ENCODE measurements around the gene CASKIN2. TPM values are rescaled to one million over a fixed set of nuclear protein-coding genes. Genes with fewer than 3 reads are reported as not detected.
A peak's percentile ranks its signal among the peaks of the same experiment; 100 is the strongest.
"Not testable (repeated sequence)": the region's sequence is repeated elsewhere in the genome, so short reads cannot be mapped to it uniquely, and the experiment has no call there.

Gene CASKIN2
- total RNA-seq, 1 donor from 2014 or later = 1.4 TPM

DNA sequence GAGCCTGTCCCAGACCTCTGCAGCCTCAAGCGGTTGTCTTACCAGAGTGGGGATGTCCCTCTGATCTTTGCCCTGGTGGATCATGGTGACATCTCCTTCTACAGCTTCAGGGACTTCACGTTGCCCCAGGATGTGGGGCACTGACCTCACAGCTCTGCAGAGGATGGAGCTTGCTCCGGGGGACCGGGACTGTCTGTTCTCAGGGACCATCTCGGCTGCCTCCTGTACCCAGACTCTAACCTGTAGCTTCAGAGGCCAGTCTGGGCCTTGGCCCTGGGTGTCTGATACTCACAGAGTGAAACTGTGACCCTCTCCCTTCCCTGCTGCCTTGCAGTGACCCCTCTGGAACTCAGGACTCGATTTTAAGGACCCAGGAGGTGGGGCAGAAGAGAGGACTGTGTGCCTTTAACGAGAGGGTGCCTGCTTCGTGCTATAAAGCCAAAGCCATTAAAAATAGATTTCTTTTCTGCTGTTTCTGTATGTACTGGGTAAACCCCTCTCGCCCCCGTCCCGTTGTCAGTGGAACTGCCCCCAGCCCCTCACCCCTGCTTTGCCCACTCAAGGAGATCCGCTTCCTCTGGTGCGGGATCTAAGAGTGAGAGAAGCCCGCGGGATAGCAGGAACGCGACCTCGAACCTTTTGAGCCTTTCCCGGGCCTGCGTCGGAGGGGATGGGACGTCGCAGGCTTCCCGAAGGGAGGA, 9.1 kb upstream of the CASKIN2 start:
- Mint-ChIP-seq H3K9me3 (no peaks in the 10 kb centered on the region), H3K36me3 (ENCODE audit: low read depth) (peaks cover 7% of the 10 kb centered on the region)
- no peak for DNase-seq

DNA sequence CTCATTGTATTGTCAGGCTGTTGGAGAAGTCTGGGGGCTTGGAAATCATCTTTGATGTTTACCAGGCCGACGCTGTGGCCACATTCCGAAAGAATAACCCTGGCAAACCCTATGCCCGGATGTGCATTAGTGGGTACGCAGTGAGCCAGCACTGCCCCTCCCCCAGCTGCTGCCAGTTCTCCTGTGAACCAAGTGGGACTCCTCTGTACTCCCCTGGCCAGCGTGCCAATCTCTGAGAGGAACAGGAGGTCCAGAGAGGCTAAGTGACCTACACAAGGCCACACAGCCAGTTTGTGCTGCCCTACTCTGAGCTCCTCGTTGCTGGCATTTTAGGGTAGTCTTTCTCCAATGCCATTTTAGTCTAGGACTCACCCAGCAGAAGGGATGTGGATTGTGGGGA, 8.3 kb upstream of the CASKIN2 start:
- ATAC-seq (ENCODE audit: low read depth) (no peak), DNase-seq (no peak)
- H3K27me3 Mint-ChIP-seq = no peaks in the 10 kb centered on the region
- TF ChIP-seq, protein P1, sequence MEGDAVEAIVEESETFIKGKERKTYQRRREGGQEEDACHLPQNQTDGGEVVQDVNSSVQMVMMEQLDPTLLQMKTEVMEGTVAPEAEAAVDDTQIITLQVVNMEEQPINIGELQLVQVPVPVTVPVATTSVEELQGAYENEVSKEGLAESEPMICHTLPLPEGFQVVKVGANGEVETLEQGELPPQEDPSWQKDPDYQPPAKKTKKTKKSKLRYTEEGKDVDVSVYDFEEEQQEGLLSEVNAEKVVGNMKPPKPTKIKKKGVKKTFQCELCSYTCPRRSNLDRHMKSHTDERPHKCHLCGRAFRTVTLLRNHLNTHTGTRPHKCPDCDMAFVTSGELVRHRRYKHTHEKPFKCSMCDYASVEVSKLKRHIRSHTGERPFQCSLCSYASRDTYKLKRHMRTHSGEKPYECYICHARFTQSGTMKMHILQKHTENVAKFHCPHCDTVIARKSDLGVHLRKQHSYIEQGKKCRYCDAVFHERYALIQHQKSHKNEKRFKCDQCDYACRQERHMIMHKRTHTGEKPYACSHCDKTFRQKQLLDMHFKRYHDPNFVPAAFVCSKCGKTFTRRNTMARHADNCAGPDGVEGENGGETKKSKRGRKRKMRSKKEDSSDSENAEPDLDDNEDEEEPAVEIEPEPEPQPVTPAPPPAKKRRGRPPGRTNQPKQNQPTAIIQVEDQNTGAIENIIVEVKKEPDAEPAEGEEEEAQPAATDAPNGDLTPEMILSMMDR (IDR thresholded peaks at IDR 0.05) = no peak
- H3K27ac Mint-ChIP-seq = no peak overlapping the region
- intact Hi-C loops (cut with micrococcal nuclease) = loop anchor here (2.0 kb wide), 3 partner anchors 47 to 97 kb away; partner anchors contain the start of gene TMEM94
- peaks cover 10% of the 10 kb centered on the region for H3K36me3 Mint-ChIP-seq (ENCODE audit: low read depth)
- peaks cover 14% of the 10 kb centered on the region for H3K4me1 Mint-ChIP-seq
- no peak overlapping the region for H3K4me3 Mint-ChIP-seq
- CTCF ChIA-PET = interaction anchor here (0.6 to 1.2 kb wide), 2 partner anchors 43 to 310 kb away, joined by 3 read pairs; no protein-coding TSS in a partner anchor
- H3K9me3 Mint-ChIP-seq = no peaks in the 10 kb centered on the region
- POLR2A ChIA-PET = interaction anchor here (0.5 kb wide), 1 partner anchor 175 kb away, joined by 3 read pairs; no protein-coding TSS in a partner anchor

More for the DNA sequence above, 9.1 kb upstream of the CASKIN2 start:
- POLR2A ChIA-PET = interaction anchor here (1.0 to 1.8 kb wide), 5 partner anchors 8 to 235 kb away, joined by 3 to 38 read pairs (median 7); partner anchors contain the start of genes SLC25A19 and TSEN54
- ATAC-seq (ENCODE audit: low read depth) = no peak
- peaks cover 10% of the 10 kb centered on the region for H3K4me1 Mint-ChIP-seq
- CTCF ChIA-PET = interaction anchor here (0.5 to 2.5 kb wide), 6 partner anchors 8 to 1557 kb away, joined by 3 to 16 read pairs (median 3); partner anchors contain the start of gene TSEN54
- H3K27ac Mint-ChIP-seq = peak overlapping the region; percentile 18
- TF ChIP-seq, protein P1 (IDR thresholded peaks at IDR 0.05) = no peak
- intact Hi-C loops (cut with micrococcal nuclease) = loop anchor here (2.0 kb wide), 3 partner anchors 46 to 98 kb away; partner anchors contain the start of gene TMEM94
- no peaks in the 10 kb centered on the region for H3K27me3 Mint-ChIP-seq
- peak overlapping the region; percentile 75 for H3K4me3 Mint-ChIP-seq

DNA sequence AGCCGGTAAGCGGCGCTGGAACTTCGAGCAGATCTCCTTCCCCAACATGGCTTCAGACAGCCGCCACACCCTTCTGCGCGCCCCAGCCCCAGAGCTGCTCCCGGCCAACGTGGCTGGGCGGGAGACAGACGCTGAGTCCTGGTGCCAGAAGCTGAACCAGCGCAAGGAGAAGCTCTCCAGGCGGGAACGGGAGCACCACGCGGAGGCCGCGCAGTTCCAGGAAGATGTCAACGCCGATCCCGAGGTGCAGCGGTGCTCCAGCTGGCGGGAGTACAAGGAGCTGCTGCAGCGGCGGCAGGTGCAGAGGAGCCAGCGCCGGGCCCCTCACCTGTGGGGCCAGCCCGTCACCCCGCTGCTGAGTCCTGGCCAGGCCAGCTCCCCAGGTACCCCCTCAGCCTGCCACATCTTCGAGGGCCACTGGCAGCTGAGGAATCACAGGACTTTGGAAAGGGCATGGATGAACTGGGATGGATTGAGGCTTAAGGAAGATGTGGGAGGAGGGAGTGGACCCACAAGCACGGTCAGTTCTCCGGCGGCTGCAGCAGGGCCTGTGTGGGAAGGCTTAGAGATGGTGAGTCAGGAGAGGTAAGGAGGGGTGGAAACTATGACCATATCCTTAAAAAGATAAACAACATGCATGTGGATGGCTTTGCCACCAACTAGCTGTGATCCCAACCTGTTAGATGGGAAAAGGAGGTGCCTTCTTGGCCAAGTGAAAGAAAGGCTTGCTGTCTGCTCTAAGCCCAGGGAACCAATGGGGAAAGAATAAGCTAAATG, 6.8 kb upstream of the CASKIN2 start:
- DNase-seq (no peak), ATAC-seq (ENCODE audit: low read depth) (no peak)
- no peaks in the 10 kb centered on the region for H3K27me3 Mint-ChIP-seq
- intact Hi-C loops (cut with micrococcal nuclease) = no loop called here
- H3K4me1 Mint-ChIP-seq = peaks cover 29% of the 10 kb centered on the region
- ChIA-PET POLR2A (interaction anchor here (0.5 to 1.4 kb wide), 3 partner anchors 66 to 391 kb away, joined by 3 to 6 read pairs (median 3); partner anchors contain the start of gene MYO15B), CTCF (interaction anchor here (0.9 kb wide), 1 partner anchor 66 kb away, joined by 3 read pairs; the partner anchor contains the start of gene TMEM94)
- H3K36me3 Mint-ChIP-seq (ENCODE audit: low read depth) = peaks cover 15% of the 10 kb centered on the region
- H3K9me3 Mint-ChIP-seq = no peaks in the 10 kb centered on the region
- H3K4me3 Mint-ChIP-seq = no peak overlapping the region
- H3K27ac Mint-ChIP-seq = no peak overlapping the region
- TF ChIP-seq, protein P1 (IDR thresholded peaks at IDR 0.05) = no peak

DNA sequence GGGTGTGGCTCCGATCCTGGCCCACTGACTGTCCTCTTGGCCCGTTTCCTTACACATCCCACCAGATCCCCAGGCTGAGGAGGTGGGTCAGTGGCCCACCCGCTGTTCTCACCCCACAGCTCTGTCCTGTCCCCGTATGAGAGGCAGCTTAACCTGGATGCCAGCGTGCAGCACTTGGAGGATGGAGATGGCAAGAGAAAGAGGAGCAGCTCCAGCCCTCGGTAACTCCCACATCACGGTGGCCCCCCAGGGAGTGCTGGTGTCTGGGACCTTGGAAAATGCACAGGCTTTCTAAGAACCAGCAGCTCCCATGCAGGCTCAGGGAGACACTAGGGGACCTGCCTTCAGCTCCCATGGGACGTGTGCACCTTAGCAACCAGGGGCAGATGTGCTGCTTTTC, 6.0 kb upstream of the CASKIN2 start:
- no peak for DNase-seq
- no peak overlapping the region for H3K4me3 Mint-ChIP-seq
- H3K9me3 Mint-ChIP-seq = no peaks in the 10 kb centered on the region
- H3K4me1 Mint-ChIP-seq = peaks cover 28% of the 10 kb centered on the region
- ChIA-PET POLR2A (interaction anchor here (1.4 kb wide), 1 partner anchor 66 kb away, joined by 3 read pairs; the partner anchor contains the start of gene MYO15B), CTCF (no interaction called here)
- no peak overlapping the region for H3K27ac Mint-ChIP-seq
- intact Hi-C loops (cut with micrococcal nuclease) = no loop called here
- H3K27me3 Mint-ChIP-seq = no peaks in the 10 kb centered on the region
- TF ChIP-seq, protein P1 (IDR thresholded peaks at IDR 0.05) = no peak
- H3K36me3 Mint-ChIP-seq (ENCODE audit: low read depth) = peaks cover 15% of the 10 kb centered on the region
- no peak for ATAC-seq (ENCODE audit: low read depth)

DNA sequence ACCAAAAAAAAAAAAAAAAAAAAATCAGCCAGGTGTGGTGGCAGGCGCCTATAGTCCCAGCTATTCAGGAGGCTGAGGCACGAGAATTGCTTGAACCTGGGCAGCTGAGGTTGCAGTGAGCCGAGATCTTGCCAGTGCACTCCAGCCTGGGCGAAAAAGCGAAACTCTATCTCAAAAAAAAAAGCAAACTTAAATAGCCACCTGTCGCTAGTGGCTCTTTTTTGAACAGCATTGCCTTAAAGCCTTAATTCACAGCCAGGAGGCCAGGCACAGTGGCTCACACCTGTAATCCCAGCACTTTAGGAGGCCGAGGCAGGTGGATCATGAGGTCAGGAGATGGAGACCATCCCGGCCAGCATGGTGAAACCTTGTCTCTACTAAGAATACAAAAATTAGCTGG, 5.1 kb upstream of the CASKIN2 start:
- CTCF ChIA-PET; DNase-seq; H3K27me3 Mint-ChIP-seq; intact Hi-C loops (cut with micrococcal nuclease); H3K4me3 Mint-ChIP-seq; ATAC-seq (ENCODE audit: low read depth); H3K9me3 Mint-ChIP-seq; H3K27ac Mint-ChIP-seq: not testable (repeated sequence)
- POLR2A ChIA-PET = interaction anchor here (1.4 kb wide), 1 partner anchor 67 kb away, joined by 3 read pairs; the partner anchor contains the start of gene MYO15B
- Mint-ChIP-seq H3K4me1 (peaks cover 26% of the 10 kb centered on the region), H3K36me3 (ENCODE audit: low read depth) (peaks cover 15% of the 10 kb centered on the region)
